ENCODE measurements around the gene GPX3.

The GPX3 gene

GRCh38 chr5:151020304-151021110, at the start of gene GPX3:
GPX3 (plus strand) TSS chr5:151020591; CDS start chr5:151020655, 64 bp downstream.
- peak; percentile 42 to 45 for DNase-seq

GRCh38 chr5:150978590-150978989, 41.8 kb upstream of the GPX3 start:
- no peak for DNase-seq

- DNase-seq = no peak
Measured at GRCh38 chr5:150987746-150988145, 32.6 kb upstream of the GPX3 start.

- no peak for DNase-seq
Measured at GRCh38 chr5:150989695-150990094, 30.7 kb upstream of the GPX3 start.

GRCh38 chr5:150992705-150993104, 27.7 kb upstream of the GPX3 start:
- no peak for DNase-seq

- no peak for DNase-seq
Measured at GRCh38 chr5:150993422-150993821, 27.0 kb upstream of the GPX3 start.

GRCh38 chr5:150993826-150994412, 26.5 kb upstream of the GPX3 start:
- no peak for DNase-seq

GRCh38 chr5:150999704-151000442, 20.5 kb upstream of the GPX3 start:
- DNase-seq = no peak

- DNase-seq = no peak
Measured at GRCh38 chr5:151001436-151001835, 19.0 kb upstream of the GPX3 start.

GRCh38 chr5:151002250-151002649, 18.1 kb upstream of the GPX3 start:
- DNase-seq = no peak

GRCh38 chr5:151002681-151003502, 17.5 kb upstream of the GPX3 start:
- DNase-seq = no peak

GRCh38 chr5:151003503-151003860, 16.9 kb upstream of the GPX3 start:
- no peak for DNase-seq

GRCh38 chr5:151004499-151004898, 15.9 kb upstream of the GPX3 start:
- no peak for DNase-seq

GRCh38 chr5:151005187-151005949, 15.0 kb upstream of the GPX3 start:
- DNase-seq = no peak

- DNase-seq = no peak
Measured at GRCh38 chr5:151005950-151006576, 14.3 kb upstream of the GPX3 start.

GRCh38 chr5:151006704-151007334, 13.6 kb upstream of the GPX3 start:
- no peak for DNase-seq

- DNase-seq = no peak
Measured at GRCh38 chr5:151007430-151008209, 12.8 kb upstream of the GPX3 start.

- no peak for DNase-seq
Measured at GRCh38 chr5:151008210-151008491, 12.2 kb upstream of the GPX3 start.

GRCh38 chr5:151008906-151009305, 11.5 kb upstream of the GPX3 start:
- DNase-seq = no peak

- DNase-seq = no peak
Measured at GRCh38 chr5:151012862-151013261, 7.5 kb upstream of the GPX3 start.

All from bone marrow (tissue), 2 donors.